LHCN-M2 (cell line): ENCODE measurements around the gene ALLC. TPM values are rescaled to one million over a fixed set of nuclear protein-coding genes. Genes with fewer than 3 reads are reported as not detected.

Source experiments
- DNase-seq: peaks from one replicate; pipeline ENCODE4 v3.0.0-alpha.2; 2012; ENCODE audit warnings: low read depth
- total RNA-seq: library from RNA; depleted of rRNA; stranded (reverse); fragments of >200 nt; gene quantifications from 2 replicates; pipeline ENCODE4 v1.2.3, GENCODE V29; 2014

The ALLC gene
- total RNA-seq, 1 experiment from 2014 or later = not detected

DNA sequence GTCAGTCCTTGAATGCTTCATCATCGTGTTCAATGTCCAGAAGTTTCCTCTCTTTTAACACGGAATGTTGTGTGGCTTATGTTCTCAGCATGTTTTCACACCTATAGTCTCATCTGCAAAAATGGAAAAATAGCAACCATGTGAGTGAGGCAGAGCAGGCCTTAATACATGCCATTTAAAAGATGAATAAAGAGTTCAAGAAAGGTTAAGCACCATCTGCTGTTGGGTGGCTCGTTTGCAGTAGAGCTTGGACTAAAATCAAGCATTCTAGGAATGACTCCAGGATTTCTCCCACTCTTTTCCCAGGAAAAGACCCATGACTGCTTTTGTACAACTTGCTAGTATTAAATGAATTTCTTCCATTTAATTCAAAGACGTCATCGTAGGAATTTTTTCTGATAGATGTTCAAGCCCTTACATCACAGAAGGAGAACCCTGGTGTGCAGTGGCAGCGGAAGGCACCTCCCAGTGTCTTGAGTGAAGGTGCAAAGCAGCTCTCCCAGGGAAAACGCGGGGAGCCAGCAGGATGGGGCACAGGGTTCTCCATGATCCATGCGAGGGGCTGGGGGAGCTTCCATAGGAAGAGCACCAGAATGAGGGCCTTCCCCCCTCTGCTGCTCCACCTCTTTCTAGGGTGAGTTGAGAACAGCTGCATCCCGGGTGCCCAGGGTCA, 55.0 kb downstream of the ALLC start:
- peak; percentile 1 for DNase-seq

- DNase-seq = no peak
Observed at GRCh38 chr2:3718679-3719078, 60.7 kb downstream of the ALLC start.

DNA sequence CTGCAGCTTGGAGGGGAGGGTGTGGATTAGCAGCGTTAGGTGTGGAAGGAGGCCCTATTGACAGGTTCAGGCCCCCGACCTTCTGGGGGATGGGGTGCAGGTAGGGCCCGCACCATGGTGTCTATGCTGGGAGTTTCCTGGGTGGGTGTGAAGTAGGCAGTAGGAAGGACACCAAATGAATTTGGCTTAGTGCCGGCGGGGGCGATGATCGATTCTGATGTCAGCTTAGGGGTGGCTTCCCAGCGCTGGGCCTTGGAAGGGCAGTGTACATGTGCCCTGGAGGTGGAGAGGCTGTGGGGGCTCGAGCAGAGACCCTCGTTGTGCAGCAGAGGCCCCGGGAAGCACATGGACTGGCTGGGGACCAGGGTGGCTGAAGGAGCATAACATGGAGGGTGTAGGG, 67.0 kb downstream of the ALLC start:
- DNase-seq = no peak

DNA sequence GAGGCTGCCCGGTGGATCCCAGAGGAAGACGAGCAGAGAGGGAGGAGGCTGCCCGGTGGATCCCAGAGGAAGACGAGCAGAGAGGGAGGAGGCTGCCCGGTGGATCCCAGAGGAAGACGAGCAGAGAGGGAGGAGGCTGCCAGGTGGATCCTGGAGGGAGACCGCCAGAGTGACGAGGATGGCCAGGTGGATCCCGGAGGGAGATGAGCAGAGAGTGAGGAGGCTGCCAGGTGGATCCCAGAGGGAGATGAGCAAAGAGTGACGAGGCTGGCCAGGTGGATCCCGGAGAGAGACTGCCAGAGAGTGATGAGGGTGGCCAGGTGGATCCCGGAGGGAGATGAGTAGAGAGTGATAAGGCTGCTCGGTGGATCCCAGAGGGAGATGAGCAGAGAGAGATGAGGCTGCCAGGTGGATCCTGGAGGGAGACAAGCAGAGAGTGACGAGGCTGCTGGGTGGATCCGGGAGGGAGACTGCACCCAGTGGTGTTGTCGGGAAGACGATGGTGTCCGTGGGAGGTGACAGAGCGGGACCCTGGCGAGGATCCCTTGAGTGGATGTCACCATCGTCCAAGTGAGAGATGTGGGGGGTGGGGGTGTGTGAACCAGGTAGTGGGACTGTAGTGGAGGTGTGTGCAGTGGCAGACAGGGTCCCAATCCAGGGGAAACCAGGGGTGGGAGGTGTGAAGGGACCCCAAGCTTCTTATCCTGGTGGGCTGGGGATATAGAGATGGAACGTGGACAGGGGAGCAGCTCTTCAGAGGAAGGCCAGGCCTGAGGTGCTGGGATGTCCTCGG, 67.7 kb downstream of the ALLC start:
- DNase-seq = no peak

DNA sequence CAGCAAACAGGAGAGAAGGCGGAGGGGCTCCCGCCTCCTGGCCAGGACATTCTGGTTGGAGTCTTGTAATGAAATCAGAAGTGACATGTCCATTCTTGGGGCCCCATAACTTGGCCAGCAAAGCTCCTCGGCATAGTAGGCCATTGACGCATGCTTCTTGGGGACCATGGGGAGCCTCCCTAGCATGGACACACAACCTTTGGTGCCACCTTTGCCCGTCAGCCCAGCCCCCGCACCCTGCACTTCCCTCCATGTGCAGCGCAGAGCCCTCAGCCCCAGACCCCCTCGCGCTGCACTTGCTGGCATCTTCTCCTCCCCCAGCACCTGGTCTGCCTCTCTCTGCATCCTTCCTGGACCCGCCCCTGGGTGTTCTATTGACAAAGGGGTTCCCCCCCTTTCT, 68.5 kb downstream of the ALLC start:
- no peak for DNase-seq

DNA sequence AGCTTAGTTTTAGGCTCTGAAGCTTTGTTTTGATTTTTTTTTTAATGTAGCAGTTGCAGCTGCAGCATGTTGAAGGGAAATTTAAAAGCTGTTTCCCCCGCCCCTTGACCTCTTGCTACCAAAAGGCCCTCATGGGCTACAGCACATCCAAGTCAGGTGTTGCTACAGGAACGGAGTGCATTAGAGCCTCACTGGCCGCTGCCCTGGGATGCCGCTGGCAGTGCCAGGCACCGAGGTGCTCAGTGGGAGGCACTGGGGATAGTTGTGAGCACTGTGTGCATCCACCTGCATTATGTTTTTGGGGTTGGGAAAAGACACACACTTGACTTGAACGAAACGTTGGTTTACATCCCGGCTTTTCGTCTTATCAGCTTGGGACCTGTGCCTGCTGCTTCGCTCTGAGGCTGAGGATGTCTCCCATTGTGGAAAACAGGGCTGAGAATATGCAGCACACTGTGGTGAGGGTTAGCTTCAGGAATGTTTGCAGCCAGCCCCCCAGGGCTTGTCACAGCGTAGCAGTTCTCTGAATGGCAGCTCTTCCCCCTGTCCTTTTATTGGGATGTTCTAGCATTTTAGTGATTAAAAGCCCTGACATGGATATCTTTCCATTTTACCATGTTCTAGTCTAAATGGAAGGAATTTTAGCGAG, 69.5 kb downstream of the ALLC start:
- DNase-seq = no peak

DNA sequence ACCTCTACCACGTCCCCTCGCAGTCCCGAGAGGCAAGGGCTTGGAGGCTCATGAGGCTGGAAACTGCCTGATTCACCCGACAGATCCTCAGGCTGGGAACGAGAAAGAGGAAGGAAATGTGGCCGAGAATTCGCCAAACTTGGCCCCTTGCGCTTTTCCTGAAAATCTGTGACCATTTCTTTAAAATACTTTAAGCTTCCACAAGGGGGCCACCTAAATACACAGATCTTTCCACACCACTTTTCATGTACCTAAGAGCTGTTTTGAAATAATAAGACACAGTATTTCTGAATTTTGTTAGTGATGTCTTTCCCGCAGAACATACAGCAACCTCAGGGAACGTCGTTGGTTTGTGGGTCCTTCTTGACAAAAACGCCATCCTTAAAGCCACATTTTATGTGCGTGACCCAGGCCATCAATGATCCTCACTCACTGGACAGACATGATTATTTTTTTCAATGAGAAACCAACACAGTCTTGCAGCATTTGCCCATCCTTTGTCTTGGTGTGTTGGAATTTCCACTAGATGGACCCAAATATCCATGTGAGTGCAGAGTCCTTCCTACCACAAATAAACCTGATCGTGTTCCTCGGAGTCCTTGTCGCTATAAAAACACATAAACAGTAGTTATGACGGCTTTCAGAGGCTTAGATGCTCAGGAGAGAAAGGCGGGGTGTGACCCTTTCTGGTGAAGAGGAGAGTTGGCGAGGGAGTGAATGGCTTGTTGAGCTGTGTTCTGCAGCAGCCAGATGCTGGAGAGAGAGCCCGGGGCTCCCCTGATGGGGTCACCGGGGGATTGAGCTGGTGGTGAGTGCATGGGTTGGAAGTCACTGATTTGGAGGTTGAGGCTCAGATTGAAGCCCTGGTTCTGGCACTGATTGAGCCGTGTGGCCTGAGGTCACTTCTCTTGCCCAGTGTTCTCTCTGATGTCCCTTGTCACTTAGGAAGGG, 70.4 kb downstream of the ALLC start:
- peak; percentile 26 for DNase-seq

- DNase-seq = no peak
Observed at GRCh38 chr2:3729055-3729448, 71.1 kb downstream of the ALLC start.

DNA sequence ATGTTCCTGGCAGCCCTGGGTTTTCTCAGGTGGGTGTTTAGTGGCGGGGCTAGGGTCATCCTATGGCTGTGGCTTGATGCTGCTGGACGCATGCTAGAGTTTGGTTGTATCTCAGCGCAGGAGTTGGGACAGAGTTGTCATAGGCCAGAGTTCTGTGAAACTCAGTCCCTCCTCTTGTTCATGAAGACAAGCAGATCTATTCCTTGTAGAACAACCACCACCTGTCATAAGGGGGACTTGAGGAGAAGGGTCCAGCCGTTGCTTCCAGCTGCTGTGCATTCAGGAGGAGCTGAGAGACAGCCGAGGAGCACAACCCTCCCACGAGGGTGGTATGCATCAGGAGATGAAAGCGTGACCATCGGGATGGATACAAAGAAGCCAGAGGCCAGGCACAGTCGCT, 71.8 kb downstream of the ALLC start:
- no peak for DNase-seq

GRCh38 chr2:3730646-3731045, 72.6 kb downstream of the ALLC start:
- no peak for DNase-seq

GRCh38 chr2:3731829-3732228, 73.8 kb downstream of the ALLC start:
- no peak for DNase-seq

- DNase-seq = no peak
Observed at GRCh38 chr2:3736112-3736511, 78.1 kb downstream of the ALLC start.

DNA sequence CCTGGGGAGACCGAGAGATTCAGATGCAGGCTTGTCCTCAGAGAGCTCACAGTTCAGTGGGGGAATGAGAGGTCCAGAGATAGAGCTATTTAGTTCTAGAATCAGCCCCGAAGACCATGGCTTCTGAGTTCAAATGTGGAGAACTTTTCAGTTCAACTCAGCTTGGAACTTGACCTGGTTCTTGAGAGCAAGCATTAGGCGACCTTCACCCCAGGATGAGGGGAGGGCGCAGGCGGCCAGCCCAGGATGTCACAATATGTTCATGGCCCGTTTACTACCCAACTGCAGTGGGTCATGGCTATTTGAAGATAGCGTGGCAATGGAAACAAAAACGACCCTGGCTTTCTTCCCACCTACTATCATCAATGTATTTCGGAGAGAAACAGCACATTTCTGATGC, 79.1 kb downstream of the ALLC start:
- DNase-seq = no peak

- DNase-seq = peak; percentile 3
Observed at GRCh38 chr2:3738454-3738853, 80.5 kb downstream of the ALLC start.

- no peak for DNase-seq
Observed at GRCh38 chr2:3739313-3739712, 81.3 kb downstream of the ALLC start.

DNA sequence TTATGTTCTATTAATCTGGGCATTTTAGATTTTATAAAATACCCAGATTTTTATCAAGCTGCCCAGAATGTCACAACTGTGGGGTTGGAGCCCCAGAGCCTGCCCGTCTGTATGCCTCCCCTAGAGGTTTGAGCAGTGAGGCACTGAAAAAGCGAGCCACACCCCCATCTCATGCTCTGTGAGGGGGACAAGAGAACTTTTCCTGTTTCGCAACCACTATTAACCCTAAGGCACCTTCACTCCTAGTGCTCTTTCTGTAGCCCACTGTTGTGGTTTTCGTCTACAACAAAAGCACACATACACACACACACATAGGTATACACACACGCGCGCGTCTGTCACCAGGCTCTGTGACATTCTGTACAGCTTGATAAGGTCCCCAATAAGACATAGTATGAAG, 83.4 kb downstream of the ALLC start:
- no peak for DNase-seq

- DNase-seq = no peak
Observed at GRCh38 chr2:3741867-3742602, 84.0 kb downstream of the ALLC start.

- no peak for DNase-seq
Observed at GRCh38 chr2:3742743-3743508, 84.9 kb downstream of the ALLC start.

GRCh38 chr2:3743951-3744555, 86.1 kb downstream of the ALLC start:
- no peak for DNase-seq

GRCh38 chr2:3745920-3746319, 87.9 kb downstream of the ALLC start:
- no peak for DNase-seq
